ENCODE measurements around the gene DENND4C.
"Not testable (repeated sequence)": the region's sequence is repeated elsewhere in the genome, so short reads cannot be mapped to it uniquely, and the experiment has no call there.

Gene DENND4C

DNA sequence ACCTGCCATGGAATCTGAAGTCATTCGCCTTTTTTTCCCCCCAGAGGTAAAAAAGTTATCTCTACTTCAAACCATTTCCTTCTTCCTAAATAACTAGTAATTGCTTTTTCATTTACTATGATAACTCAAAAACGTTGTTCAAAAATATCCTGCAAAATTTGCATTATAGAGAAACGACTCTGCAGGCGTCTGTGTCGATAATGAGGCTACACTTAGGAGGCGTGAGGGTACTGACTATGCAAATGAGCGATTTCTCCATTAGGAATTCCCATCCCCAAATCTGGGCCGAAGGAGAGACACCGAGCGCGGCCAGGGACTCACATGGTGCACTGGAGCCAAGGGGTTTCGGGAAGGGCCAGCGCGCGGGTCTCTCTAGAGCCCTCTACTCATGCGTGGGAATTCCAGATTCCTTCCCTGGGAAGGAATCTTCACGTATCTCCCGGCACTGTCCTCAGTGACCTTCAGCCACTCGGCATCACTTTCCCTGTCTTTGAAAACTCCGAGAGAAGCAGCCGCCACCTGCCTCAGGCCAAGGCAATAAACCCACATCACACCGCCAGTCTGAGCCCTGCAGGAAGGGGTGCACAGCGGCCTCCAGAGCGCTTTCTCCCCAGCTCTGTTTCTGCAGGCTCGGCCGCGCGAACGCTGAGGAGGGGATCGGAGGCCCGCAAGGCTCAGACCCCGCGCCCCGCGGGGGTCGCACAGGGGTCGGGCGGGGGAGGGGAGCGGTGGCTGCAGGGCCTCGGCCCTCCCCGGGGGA lies 718 bp upstream of the DENND4C start:
- no peak for FAIRE-seq

DNA sequence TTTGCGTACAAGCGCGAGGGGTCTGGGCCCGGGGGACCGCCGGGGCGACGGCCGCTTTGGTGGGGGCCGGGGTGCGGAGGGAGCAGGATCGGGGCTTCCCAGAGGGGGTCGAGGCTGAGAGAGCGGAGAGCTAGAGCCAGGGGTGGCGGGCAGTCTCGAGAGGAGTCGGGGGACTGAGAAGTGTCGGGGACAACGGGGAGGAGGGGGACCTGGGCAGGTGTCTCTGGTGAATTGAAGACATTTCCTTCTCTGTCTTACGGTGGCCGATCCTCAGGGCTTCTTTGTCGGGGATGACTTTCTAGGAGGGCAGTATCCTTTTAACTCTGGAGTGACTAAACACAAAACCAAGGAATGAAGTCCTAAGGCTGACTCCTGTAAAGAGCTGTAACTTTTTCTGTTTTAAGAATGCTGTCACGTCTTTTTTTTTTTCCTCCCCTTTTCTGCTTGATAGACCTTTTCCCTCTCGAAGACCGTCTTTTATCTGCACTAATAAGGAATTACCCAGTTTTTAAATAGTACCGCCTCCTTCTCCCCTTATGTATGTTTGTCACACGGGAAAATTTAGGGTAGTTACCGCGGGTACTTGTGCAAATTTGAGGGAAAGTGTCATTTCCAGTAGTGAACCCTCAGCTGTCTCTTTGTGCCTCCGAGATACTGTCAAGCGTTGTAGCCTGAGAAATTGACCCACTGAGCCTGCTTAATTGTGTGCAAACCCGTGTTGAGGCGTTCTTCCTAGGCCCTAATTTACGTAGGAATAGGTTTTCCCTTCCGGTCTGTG lies 822 bp downstream of the DENND4C start:
- FAIRE-seq, result no peak

GRCh38 chr9:19231904-19232822 lies 1.7 kb downstream of the DENND4C start:
- FAIRE-seq, result no peak

DNA sequence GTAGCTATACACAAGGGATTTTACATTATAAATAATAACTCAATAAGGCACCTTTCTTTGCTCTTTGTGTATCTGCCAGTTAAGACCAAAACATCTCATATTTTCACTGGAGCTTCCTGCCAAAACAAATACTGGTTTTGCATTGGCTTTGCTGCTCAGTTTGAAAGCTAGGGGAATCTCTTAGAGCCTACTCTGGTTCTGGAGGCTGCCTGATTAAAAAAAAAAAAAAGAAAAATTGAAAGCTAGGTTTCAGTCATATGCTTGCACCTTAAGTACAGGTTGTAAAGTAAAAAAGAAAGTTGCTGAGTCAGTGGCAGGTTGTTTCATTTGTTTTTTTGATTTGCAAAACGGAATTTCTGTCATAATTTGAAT lies 2.3 kb downstream of the DENND4C start:
- no peak for FAIRE-seq

GRCh38 chr9:19233344-19233743 lies 2.9 kb downstream of the DENND4C start:
- FAIRE-seq, result no peak

DNA sequence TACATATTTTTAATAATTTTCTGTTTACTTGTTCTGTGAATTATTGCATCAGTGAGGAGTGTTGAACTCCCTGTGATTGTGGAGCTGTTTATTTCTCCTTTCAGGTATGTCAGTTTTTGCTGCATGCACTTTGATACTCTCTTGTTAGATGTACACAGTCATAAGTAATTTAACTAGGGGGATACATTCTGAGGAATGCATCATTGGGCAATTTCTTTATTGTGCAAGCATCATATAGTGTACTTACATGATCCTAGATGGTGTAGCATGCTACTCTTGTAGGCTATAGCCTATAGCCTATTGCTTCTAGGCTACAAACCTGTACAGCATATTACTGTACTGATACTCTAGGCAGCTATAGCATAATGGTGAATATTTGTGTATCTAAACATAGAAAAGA lies 9.5 kb downstream of the DENND4C start:
- no peak for FAIRE-seq

DNA sequence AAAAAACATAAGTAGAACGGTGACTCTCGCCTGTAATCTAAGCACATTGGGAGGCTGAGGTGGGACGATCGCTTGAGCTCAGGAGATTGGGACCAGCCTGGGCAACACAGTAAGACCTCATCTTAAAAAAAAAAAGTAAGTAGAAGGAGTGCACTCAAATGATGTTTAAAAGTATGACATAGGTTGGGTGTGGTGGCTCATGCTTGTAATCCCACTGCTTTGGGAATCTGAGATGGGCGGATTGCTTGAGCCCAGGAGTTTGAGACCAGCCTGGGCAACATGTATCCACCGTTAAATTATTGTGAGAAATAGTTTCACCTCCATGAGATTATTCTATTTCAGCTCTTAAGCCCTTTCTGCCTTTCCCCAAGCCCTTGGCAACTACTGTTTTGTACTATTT lies 11.2 kb downstream of the DENND4C start:
- no peak for FAIRE-seq

DNA sequence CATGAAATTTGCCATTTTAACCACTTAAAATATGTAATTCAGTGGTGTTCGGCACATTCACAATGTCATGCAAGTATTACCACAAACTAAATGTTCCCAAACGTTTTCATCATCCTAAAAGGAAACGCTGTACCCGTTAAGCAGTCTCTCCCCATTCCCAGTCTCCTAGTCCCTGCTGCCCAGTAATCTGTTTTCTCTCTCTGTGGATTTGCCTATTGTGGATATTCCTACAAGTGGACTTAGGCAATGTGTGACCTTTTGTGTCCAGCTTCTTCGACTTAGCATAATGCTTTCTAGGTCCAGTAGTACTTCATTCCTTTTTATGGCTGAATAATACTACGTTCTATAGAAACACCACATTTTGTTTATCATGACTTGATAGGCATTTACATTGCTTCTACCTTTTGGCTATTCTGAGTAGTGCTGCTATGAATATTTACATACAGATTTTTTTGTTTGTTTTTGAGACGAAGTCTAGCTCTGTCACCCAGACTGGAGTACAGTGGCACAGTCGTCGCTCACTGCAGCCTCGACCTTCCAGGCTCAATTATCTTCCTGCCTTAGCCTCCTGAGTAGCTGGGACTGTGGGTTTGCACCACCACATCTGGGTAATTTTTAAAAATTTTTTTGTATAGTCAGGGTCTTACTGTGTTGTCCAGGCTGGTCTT lies 13.0 kb downstream of the DENND4C start:
- no peak for FAIRE-seq

GRCh38 chr9:19246891-19247290 lies 16.4 kb downstream of the DENND4C start:
- FAIRE-seq, result no peak

GRCh38 chr9:19247420-19247819 lies 16.9 kb downstream of the DENND4C start:
- no peak for FAIRE-seq

DNA sequence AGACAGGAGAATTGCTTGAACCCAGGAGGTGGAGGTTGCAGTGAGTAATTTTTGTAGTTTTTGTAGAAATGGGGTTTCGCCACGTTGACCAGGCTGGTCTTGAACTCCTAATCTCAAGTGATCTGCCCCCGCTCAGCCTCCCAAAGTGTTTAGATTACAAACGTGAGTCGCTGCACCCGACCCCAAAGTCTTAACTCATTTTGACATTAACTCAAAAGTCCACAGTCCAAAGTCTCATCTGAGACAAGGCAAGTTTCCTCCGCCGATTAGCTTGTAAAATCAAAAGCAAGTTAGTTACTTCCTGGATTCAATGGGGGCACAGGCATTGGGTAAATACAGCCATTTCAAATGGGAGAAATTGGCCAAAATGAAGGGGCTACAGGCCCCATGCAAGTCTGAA lies 19.9 kb downstream of the DENND4C start:
- FAIRE-seq, result not testable (repeated sequence)

DNA sequence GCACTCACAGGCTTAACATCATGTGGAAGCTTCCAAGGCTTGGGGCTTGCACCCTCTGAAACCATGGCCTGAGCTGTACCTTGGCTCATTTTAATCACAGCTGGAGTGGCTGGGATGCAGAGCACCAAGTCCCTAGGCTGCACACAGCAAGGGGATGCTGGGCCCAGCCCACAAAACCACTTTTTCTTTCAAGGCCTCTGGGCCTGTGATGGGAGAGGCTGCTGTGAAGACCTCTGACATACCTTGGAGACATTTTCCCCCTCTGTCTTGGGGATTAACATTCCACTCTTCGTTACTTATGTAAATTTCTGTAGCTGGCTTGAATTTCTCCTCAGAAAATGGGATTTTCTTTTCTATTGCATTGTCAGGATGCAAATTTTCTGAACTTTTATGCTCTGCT lies 20.7 kb downstream of the DENND4C start:
- FAIRE-seq, result not testable (repeated sequence)

- not testable (repeated sequence) for FAIRE-seq
Measured at GRCh38 chr9:19251622-19252021, 21.1 kb downstream of the DENND4C start.

DNA sequence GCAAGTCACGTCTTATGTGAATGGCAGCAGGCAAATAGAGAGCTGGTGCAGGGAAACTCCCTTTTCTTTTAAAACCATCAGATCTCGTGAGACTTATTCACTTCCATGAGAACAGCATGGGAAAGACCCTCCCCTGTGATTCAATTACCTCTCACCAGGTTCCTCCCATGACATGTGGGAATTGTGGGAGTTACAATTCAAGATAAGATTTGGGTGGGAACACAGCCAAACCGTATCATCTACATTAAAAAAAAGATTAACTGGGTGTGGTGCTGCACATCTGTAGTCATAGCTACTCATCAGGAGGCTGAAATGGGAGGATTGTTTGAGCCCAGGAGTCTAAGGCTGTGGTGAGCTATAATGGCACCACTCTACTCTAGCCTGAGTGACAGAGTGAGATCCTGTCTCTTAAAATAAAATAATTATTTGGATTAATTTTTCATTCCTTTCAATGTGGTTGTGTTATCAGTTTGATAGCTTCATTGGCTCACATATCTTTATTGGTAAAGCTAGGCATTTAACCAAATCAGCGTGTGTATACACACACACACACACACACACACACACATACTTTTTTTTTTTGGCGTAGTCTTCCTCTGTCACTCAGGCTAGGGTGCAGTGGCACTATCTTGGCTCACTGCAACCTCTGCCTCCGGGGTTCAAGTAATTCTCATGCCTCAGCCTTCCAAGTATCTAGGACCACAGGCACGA lies 21.8 kb downstream of the DENND4C start:
- no peak for FAIRE-seq

- FAIRE-seq, result no peak
Measured at GRCh38 chr9:19252885-19253219, 22.4 kb downstream of the DENND4C start.

DNA sequence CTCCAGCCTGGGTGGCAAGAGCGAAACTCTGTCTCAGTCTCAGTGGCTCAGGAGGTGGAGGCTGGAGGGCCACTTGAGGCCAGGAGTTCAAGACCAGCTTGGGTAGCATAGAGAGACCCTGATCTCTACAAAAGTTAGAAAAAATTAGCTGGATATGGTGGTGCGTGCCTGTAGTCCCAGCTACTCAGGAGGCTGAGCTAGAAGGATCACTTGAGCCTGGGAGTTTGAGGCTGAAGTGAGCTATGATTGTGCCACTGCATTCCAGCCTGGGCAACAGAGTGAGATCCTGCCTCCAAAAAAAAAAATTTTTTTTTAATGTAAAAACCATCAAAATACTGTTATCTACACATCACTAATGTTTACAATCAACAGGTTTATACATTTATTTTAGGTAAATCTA lies 24.6 kb downstream of the DENND4C start:
- FAIRE-seq, result no peak

DNA sequence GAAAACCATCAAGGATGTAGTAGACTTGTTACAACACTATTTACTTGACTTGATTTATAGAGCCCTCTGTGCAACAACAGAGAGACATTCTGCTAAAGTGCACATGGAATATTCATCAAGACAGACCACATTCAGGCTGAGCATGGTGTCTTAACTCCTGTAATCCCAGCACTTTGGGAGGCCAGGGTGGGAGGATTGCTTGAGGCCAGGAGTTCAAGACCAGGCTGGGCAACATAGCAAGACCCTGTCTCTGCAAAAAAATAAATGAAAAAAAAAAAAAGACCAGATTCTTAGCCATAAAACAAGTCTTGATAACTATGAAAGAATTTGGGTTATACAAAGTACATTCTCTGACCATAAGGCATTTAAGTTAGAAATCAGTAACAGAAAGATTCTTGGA lies 25.3 kb downstream of the DENND4C start:
- FAIRE-seq, result no peak

DNA sequence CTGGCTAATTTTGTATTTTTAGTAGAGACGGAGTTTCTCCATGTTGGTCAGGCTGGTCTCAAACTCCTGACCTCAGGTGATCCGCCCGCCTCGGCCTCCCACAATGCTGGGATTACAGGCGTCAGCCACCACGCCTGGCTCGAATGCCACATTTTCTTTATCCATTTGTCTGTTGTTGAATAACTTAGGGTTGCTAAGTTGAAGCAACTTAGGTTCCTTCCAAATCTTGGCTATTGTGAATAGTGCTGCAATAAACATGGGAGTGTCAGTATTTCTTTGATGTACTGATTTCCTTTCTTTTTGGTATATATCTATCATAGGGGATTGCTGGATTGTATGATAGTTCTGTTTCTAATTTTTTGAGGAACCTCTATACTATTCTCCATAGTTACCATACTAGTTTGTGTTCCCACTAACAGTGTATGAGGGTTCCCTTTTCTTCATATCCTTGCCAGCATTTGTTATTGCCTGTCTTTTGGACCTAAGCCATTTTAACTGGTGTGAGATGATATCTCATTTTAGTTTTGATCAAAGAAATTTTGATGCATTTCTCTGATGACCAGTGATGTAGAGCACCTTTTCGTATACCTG lies 29.3 kb downstream of the DENND4C start:
- FAIRE-seq, result not testable (repeated sequence)

- not testable (repeated sequence) for FAIRE-seq
Measured at GRCh38 chr9:19265602-19266001, 35.1 kb downstream of the DENND4C start.

GRCh38 chr9:19266778-19267384 lies 36.4 kb downstream of the DENND4C start:
- not testable (repeated sequence) for FAIRE-seq

GRCh38 chr9:19269582-19269981 lies 39.1 kb downstream of the DENND4C start:
- no peak for FAIRE-seq

Data from TTC549 (cell line).